HG02678 (cell line): ENCODE results near the gene ZGRF1.
"Not testable (repeated sequence)": the region's sequence is repeated elsewhere in the genome, so short reads cannot be mapped to it uniquely, and the experiment has no call there.

ENCODE experiments used
- ATAC-seq: cut with Tn5 transposase; IDR thresholded peaks from one replicate; pipeline ENCODE4 v1.9.1; 2021; ENCODE audit warnings: mild to moderate bottlenecking, moderate library complexity; ENCODE audit not compliant: unreplicated experiment

ZGRF1 gene

DNA sequence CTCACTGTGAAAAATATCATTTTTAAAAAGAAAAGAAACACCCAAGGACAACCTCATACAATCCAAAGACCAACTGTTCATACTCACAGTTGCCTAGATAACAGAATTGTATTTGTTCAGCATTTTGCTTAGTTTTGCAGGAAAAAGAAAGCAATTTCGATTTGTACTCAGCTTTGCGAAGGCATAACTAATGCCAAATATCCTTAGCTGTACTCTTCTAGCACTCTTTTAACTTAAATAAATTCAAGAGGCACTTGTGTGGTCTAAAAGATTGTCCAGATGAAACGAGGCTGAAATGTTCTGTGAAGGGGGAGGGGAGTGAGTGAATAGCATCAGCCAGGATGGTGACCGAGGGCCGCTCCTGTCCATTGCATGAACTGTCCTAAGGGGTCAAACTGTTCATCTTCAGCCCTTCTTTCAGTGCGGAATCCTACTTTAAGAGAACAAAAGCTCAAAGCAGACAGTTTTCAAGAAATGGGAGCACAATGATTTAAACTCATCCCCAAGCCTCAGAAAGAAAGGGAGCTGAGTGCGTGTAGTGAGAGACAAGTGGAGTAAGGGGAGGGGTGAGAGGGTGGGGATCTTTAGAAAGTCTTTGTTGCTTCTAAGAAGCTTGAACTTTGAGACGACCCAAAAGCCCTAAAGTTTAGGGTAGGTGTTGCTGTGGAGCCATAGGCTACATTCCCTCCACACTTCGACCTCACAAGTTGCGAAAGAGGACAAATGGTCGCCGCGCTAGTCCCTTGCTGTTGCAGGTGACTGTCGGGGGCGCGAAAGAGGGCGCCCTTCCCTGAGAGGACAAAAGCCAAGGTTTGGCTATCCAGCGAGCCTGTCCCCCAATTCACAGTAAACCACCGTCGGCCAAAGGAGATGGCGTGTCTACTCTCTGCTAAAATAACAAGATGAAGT lies 116.8 kb downstream of the ZGRF1 start:
- no peak for ATAC-seq

DNA sequence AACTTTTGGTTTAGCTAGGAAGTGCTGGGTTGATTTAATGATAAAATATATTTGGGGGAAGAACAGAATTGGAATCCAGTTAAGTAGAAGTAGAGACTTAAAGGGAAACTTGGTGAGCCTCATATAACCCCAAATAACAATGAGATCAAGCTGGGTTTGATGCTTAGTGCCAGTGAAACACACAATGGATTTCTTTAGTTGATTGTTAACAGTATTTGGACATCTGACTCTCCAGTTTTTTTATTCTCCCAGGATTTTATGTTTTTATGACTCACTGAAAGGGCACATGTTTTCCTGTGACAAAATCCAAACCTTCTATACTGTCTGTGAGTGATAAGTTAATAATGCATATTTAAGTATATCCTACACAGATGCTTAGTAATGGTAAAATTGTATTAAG lies 118.0 kb downstream of the ZGRF1 start:
- no peak for ATAC-seq

DNA sequence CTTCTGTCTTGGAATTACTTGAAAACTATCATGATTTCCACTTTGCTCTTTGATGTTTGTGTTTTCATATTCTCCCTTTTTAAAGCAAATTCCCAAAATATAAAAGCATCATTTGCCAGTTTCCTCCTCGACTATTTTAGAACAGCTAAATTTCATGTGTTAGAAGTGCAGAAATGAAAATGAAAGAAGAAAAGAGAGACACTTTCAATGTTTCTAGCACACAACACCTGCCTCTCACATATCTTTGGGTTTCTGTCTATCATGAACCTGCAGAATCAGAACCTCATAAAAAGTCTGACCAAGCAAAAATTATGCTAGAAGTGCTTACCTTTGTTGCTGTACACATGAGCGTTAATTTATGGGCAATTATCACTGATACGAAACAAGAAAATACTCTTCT lies 118.8 kb downstream of the ZGRF1 start:
- ATAC-seq = no peak

DNA sequence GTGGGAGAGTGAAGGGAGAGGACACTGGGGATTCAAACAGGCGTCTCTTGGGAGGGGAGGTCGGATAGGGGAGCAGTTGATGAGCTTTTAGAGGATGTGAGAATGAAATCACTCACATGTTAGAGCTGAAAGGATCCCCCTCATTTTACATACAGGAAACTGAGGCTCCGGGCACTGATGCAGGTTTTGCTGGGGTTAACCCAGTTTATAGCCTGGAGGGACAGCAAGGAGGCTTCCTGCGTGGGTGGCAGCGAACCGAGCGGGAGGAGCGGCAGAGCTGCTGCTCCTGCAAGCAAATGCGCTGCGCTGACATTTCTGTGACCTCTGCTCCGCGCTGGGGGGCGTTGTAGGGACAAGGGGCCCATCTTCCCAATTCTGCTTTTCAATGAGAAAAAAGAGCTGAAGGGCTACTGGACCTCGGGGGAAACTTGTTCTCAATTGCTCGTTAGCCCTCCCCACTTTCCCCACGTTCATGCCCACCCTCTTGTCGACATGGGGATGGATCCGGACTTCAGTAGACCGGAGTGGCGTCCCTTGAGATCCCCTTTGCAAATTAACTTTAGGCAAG lies 119.6 kb downstream of the ZGRF1 start:
- ATAC-seq = peak; percentile 20

DNA sequence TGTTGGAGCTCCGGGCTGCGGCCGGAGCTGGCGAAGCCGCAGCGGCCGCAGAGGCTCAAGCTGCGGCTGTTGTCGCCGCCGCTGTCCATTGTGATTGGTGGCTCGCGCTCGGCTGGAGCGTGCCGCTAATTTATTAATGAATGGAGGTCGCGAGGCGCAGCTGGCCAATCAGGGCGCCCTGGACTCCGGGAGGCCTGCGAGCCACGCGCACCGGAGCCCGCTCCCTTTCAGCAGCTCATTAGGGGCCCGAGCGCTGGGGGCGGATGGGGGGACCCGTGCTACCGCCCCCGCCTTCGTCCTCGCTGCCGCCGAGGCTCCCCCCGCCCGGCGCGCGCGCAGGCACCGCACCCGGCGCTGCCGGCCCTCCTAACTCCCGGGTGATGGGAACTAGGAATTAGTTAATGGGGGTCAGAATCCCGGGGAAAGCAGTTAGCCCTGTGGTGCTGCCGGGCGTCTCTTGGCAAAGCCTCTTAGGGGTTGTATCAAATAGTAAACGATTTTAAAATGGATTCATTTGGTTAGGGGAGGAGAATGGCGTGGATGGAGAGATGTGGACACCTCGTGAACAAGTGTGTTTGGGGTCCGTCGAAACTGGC lies 120.1 kb downstream of the ZGRF1 start:
- peak; percentile 31 for ATAC-seq

DNA sequence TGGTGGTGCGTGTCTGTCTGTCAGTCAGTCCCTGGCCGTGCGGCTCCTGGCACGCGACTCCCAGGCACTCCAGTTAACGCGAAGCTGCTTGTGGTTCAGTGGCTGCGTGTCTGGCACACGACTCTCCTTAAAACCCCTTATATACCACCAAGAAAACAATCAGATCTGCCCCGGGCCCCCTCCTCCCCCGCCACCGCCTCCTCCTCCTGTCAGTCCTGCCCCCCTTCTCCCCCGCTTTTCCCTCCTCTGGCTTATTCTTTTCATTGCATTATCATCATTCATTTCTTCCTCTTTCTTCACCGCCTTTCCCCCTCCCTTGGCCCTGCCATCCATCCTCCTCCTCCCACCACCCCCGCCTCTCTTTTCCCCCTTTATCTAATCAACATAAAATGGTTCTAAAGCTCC lies 120.6 kb downstream of the ZGRF1 start, which contains the start of gene NEUROG2:
NEUROG2 (minus strand) TSS at position 115 of the 405 bp plus-strand sequence. CDS start 705 bp downstream, outside the sequence.
- ATAC-seq = no peak

DNA sequence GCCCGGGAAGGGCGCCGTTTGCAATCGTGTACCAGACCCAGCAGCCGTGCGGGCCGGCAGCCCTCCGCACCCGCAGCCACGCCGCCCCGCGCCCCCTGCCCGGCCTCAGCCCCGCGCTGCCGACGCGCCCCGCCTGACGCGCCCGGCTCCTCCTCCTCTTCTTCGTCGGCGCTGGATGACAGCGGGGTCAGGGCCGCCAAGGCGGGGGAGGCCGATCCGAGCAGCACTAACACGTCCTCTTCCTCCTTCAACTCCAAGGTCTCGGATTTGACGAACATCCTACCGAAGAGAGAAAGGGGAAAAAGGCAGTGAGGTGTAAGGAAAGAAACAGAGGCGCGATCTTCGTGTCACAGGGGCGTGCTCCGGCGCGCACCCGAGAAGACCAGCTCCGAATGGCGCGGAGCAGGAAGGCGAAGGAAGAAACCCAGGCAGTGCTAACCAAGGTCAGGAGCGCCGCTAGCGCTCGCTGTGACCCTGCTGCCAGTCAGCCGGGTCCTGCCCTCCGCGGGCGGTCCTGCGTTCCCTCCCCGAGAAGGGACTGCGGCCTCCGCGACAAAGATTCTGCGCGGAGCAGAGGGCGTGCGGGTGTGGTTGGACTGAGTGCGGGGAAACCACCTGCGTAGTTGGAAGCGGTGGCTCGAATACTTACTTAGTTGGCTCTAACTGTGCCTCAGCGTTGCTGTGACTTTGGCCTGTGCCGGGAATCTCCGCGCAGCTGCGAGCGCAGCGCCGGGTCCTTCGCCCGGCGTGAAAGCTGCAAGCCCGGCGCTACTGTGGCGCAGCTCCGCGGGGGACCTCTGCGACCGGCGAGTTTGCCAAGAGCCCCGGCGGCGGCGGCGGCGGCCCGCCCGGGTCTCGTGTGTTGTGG lies 121.3 kb downstream of the ZGRF1 start:
- ATAC-seq = peak; percentile 38

DNA sequence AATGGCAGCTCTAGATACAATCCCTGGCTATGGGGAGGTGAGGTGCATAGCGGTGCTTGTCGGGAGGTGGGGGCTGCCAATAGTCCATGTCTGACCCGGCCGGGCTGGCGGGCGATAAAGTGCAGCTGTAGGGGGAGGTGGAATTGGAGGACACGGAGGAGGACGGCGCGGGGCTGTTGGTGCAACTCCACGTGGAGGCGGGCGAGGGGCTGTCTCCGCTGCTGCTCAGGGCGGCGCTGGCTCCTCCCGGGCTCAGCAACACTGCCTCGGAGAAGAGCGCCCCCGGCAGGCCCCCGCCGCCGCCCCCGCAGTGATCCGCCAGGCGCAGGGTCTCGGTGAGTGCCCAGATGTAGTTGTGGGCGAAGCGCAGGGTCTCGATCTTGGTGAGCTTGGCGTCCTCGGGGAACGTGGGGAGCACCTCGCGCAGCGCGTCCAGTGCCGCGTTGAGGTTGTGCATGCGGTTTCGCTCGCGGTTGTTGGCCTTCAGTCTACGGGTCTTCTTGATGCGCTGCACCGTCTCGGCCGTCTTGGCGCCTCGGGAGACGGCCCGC lies 122.0 kb downstream of the ZGRF1 start:
- ATAC-seq = peak; percentile 8

DNA sequence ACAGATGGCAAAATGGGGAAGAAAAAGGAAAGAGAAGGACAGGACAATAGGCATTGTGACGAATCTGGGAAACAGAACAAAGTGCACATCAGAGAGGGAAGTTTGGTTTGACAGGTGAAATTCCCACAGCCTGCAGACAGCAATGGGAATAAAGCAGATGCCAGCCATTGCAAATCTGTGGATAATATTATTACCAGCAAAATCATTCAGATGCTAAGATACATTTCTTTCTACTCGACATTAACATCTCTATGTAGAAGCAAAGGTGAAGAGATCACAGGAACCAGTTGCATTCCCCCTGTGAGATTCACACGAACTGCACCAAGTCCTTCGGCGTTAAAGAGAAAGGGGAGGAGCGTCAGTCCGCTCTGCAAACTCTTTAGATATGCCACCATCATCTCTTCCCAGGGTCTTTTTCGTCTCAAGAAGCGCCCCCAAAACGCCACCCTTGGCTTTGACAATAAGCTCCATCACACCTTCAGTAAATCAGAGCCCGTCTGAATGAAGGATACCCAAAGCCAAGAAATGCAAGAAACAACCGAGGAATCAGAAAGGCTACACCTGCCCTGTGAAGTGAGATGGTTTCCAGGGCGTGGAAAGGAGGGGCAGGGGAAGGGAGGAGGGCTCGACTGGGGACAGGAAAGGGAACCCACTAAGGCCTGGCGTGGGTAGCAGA lies 122.6 kb downstream of the ZGRF1 start:
- no peak for ATAC-seq

DNA sequence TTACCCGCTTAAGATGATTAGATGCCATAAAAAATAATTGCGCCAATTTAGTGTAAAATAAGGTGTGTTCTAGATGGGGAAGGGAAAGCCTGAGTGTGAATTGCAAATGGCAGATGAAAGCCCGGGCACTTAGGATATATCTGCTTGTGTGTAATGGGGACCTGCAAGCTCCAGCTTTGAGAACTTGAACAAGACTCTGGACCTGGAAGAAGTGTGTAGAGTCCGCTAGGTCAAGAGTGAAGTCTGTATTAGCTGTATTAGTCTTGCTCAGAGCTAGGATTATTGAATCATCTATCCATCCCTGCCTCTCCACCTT lies 124.9 kb downstream of the ZGRF1 start:
- ATAC-seq = no peak

DNA sequence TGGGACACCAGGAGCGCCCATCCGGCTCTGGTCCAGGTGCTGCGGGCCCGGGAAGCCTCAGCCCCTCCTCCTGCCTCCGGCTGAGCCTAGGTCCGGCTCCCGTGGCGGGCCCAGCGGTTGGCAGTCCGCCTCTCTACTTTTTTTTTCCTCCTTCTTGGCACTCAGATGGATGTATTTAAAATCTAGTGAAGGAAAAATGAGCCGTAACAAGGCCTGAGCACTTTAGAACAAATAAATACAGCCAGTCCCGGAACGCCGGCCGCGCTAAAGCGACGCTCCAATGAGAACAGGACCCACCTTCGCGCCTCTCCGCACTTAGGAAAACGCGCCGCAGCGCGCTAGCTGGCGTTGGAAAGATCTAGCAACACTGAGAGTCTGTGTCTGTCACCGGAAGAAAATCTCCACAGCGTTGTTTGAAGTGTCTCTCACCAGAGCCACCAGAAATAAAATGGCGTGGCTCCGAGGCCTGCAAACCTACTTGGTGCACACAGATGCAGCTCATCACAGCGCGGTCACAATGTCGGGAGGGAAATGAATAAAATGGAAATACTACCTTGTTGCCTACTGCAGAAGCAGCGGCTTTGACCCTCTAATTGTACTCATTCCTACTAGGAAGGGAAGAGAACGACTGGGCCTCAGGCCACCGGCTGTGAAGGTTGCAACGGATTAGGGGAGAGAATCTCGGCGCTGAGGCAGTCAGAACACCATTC lies 125.5 kb downstream of the ZGRF1 start:
- ATAC-seq = no peak

DNA sequence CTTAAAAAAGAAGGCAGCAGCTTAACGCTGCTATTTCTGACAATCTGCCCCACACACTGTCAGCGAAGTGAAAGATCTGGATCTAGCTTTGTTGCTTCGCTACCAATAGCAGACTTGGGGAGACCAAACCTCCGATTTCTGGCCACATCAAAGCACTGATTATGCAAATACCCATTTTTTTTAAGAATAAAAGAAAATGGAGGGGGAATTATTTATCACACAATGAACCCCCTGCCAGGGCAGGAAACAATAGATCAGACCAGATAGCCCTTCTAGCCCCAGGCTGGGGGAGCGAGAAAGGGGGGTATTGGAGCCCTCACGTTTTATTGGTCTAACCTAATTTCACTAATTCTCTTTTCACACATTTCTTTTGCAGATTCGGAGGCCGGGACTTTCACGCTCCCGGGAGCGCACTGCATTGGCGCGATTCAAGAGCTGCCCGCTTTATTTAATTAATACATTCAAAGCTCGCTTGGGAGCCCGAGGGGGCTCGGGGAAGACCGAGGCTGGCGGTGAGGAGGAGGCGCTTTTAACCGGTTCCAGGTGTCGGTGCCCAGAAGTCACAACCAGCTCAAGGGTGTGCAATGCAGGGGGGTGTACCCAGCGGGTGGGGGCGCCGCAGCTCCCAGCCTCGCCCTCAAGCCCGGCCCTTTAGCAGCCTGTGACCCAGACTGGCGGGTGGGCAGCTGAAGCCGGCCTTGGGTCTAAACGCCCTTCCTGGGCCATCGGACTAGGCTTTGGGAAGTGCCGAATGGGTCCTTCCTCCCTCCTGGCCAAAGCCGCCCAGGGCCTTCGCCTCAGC lies 126.2 kb downstream of the ZGRF1 start:
- ATAC-seq = no peak

DNA sequence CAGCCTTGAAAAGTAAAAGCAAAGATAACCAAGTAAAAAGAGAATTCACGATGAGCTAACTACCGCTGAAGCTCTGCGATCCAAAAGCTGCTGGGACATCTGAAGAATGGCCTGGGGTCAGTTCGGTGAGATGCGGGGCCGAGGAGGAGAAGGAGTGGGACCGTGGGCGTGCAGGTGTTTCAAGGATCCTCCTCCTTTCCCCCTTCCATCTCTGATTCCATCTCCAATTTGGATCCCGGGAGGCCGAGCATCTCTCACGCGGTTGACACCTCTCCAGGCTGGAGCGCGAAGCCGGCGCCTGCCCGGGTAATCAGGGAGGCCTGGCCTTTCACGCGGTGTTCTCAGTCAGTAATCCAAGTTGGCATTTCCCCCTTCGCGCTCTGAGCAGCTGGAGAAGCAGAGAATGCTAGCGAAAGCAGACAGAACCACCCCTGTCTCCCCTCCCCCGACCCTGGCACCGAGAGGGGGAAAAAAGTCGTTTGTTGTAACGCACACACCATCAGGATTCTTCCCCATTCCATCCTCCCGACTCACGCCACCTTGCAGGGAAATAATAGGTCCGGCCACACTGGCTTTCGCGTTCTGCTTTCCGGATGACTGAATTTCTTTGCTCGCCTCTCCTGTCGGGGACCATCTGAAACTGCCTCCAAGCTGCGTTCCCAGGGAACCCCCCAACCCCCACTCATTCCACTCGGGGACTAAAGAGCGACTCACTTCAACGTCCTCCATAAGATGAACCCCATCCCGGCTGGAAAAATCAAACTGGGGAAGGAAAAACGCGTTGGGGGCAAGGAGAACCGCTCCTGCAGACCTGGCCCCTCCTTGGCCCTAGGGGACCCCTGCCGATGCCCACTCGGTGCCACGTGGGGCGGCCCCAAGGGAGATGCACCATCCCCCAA lies 127.2 kb downstream of the ZGRF1 start:
- no peak for ATAC-seq

DNA sequence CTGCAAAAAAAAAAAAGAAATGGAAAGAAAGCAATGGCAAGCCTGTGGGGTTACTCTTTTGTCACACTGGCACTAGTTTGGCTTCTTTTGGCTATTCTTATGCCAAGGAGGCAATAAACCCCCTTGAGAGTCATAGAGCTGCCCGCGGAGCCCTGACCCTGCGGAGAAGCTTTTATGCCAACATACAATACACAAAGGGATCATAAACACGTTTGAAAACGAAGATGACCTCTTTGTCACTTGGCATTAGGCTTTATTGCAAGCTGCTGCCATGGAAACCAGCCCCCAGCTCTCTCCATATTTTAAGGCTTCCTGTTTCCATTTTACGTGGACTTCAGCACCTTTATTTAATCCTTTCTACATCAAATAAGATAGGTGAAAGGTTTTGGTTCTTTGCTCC lies 128.4 kb downstream of the ZGRF1 start:
- no peak for ATAC-seq

DNA sequence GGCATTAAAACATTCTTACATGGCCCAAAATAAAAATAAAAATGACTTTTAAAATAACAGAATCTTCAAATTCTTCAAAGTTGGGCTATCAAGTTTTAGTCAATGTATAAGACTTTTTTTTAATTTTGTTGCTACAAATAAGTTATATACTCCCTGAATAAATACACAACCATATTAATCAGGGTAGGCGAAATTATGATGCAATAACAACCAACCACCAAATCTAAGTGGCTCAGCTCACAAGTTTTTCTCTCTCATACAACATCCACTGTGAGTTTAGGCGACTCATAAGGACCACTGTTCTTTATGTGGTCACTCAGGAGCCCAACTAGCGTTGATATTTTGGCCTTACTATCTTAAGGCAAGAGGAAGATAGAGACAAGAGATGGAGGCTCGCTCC lies 131.9 kb downstream of the ZGRF1 start:
- ATAC-seq = no peak

DNA sequence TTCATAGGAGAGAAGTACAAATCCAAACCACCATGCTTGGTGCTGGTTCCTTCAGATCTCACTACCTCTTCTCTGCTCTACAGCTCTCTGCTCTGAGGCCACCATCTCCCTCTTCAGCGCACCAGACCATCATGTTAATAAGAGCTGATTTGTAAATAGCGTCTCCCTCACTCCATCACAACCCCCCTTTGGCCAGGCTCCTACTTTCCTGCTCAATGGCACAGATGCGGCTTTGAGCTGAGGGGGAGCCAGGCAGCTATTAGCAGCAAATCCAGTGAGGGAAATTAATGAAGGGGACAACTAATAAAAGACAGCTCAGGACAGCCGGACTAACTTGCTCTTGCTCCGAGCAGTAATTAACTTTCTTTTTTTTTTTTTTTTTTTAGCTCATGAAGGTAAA lies 133.8 kb downstream of the ZGRF1 start:
- ATAC-seq = no peak

DNA sequence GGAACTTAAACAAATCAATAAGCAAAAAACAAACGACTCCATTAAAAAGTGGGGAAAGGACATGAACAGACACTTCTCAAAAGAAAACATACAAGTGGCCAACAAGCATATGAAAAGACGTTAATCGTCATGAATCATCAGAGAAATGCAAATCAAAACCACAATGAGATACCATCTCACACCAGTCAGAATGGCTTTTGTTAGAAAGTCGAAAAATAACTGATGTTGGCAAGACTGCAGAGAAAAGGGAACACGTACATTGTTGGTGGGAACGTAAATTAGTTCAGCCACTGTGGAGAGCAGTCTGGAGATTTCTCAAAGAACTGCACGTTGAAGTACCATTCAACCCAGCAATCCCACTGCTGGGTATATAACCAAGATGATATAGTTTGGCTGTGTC lies 144.4 kb downstream of the ZGRF1 start:
- ATAC-seq = no peak

DNA sequence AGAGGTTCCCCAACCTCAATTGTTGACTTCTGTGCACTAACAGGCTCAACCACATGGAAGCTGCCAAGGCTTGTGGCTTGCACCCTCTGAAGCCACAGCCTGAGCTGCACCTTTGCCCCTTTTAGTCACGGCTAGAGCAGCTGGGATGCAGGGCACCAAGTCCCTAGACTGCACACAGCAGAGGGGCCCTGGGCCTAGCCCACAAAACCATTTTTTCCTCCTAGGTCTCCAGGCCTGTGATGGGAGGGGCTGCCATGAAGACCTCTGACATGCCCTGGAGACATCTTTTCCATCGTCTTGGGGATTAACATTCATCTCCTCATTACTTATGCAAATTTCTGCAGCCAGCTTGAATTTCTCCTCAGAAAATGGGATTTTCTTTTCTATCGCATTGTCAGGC lies 145.9 kb downstream of the ZGRF1 start:
- ATAC-seq = not testable (repeated sequence)
